ENCODE measurements around the gene CSPG5.
A peak's percentile ranks its signal among the peaks of the same experiment; 100 is the strongest.

CSPG5 gene

DNA sequence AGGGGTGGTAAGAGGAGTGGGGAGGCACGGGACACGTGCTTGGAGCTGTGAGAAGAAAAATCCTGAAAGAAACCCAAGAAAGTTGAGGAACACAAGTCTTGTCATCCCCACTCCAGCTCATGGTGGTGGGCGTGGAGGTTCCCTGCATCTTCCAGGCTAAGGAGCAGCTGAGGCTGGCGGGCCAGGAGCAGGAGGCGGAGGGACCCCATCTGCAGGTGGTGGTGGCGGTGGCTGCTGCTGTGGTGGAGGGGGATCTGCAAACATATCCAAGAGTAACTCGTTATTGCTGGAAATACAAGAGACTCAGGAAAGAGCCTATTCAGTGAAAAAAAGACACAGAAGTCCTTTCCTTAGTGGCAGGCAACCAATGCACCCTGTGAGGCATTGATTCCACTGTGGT, 9.4 kb upstream of the CSPG5 start:
- FAIRE-seq (no peak), DNase-seq (ENCODE audit: extremely low spot score, insufficient read length, low read depth) (no peak)

GRCh38 chr3:47586746-47587145, 8.1 kb upstream of the CSPG5 start:
- no peak for DNase-seq (ENCODE audit: extremely low spot score, insufficient read length, low read depth)
- FAIRE-seq = no peak

GRCh38 chr3:47583320-47584075, 4.8 kb upstream of the CSPG5 start:
- DNase-seq (ENCODE audit: extremely low spot score, insufficient read length, low read depth) (no peak), FAIRE-seq (no peak)

GRCh38 chr3:47581835-47582234, 3.2 kb upstream of the CSPG5 start:
- DNase-seq (ENCODE audit: extremely low spot score, insufficient read length, low read depth) = no peak
- FAIRE-seq = no peak

GRCh38 chr3:47581422-47581821, 2.8 kb upstream of the CSPG5 start:
- FAIRE-seq (no peak), DNase-seq (ENCODE audit: extremely low spot score, insufficient read length, low read depth) (no peak)

DNA sequence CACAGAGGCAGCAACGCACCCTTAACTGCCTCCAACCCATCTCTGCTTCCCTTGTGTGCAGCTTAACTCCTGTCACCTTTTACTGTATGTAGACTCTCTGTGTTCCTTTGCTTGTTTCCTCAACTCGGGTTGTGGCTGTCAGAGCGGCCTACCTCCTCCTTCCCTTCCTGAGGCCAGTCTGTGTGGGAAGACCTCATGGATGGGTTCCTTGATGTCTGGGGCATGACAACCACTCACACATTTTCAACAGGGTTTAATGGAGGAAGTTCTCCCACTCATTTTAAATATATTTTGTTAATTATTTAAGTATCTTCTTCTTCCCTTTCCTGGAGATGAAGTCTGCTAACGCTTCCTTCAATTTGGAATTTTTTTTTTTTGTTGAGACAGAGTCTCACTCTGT, 1.8 kb upstream of the CSPG5 start:
- DNase-seq (ENCODE audit: extremely low spot score, insufficient read length, low read depth) = no peak
- no peak for FAIRE-seq

- no peak for FAIRE-seq
These were observed 1.2 kb upstream of the CSPG5 start for GRCh38 chr3:47579875-47580274.

GRCh38 chr3:47578119-47578632, 489 bp downstream of the CSPG5 start:
- DNase-seq (ENCODE audit: extremely low spot score, insufficient read length, low read depth) = peak; percentile 66
- no peak for FAIRE-seq

More at GRCh38 chr3:47579875-47580274, 1.2 kb upstream of the CSPG5 start:
- DNase-seq (ENCODE audit: extremely low spot score, insufficient read length, low read depth) = no peak

GRCh38 chr3:47577583-47578118, 1.0 kb downstream of the CSPG5 start:
- DNase-seq (ENCODE audit: extremely low spot score, insufficient read length, low read depth) (no peak), FAIRE-seq (no peak)

DNA sequence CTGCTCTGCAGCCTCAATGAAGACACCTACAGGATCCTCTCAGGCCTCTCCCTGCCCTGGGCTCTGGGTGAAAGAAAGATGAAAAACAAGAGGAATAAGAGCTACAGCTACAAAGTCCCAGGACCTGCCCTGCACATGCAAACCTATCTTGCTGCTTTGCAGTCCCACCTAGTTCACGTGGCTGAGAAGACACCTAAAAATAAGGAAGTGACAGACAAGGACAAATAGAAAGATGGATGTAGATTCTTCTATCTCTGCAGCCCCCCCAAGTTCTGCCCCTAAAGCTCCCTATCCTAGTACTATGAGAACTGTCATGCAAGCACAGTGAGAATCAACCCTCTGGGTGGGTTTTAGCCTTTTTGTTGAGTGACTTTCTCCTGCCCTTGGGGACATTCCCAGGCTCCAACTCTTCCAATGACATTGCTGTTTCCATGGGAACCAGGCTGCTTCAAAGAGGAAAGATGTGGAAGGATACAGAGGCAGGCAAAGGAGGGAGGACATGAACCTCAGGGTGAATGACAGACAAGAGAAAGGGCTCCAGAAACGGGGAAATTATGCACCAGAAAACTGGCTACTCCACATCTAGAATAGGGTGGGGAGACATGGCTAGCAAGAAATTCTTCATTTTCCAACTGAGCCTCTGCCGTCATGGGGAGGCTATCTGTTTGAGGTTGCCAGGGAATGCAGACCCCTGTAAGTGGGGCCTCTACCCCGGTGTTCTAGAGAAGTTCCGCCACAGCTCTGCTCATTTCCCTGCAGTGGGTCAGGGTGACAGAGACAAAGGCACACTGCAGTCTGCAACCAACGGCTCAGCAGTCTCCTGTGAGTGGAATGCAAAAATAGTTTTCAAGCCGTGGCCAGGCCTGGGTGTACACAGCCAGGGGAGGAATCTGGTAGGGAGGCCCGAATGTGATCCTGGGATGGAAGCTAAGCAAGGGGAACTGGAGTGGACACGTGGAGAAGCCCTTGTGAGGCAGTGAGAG, 5.2 kb downstream of the CSPG5 start:
- FAIRE-seq (no peak), DNase-seq (ENCODE audit: extremely low spot score, insufficient read length, low read depth) (no peak)

- FAIRE-seq (no peak), DNase-seq (ENCODE audit: extremely low spot score, insufficient read length, low read depth) (no peak)
These were observed 7.1 kb downstream of the CSPG5 start for GRCh38 chr3:47571391-47572175.

GRCh38 chr3:47568901-47569300, 9.8 kb downstream of the CSPG5 start:
- no peak for FAIRE-seq
- DNase-seq (ENCODE audit: extremely low spot score, insufficient read length, low read depth) = no peak

GRCh38 chr3:47567149-47567548, 11.5 kb downstream of the CSPG5 start:
- FAIRE-seq (no peak), DNase-seq (ENCODE audit: extremely low spot score, insufficient read length, low read depth) (no peak)

GRCh38 chr3:47566667-47567066, 12.0 kb downstream of the CSPG5 start:
- no peak for FAIRE-seq
- DNase-seq (ENCODE audit: extremely low spot score, insufficient read length, low read depth) = no peak

DNA sequence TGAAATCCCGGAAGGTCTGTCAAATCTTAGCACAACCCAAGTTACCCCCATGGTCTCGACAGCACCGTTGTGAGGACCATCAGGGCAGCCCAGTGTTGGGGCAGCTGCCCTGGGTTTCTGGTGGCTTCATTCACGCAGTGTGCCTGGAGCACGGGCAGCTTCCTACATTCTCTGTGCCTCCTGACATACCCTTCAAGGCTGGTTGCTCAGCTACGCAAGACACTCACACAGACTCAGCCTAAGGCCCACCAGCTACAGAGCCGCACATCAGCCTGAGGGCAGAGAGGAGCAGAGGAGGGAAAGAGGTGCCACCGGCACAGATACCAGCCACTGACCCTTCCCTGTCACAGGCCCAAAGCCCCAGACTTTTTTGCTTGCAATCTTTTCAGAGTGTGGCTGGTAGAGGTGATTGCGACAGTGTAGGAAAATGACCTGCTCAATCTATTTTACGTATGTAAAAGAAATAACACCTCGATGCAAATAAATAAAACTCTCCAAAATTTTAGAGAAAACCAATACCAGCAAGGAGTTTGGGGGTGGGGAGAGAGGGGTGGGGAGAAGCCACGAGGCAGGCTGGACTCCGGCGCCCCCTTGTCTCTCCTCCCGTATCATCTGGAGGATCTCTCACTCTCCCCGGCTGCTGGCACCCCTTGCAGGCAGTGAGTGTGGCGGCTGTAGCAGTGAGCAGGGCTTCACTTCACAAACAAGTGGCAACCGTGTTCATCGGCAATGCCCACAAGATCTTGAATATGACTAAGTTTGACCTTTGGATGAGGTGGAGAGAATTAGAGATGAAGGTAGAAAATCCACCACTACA, 12.7 kb downstream of the CSPG5 start:
- no peak for FAIRE-seq
- no peak for DNase-seq (ENCODE audit: extremely low spot score, insufficient read length, low read depth)

DNA sequence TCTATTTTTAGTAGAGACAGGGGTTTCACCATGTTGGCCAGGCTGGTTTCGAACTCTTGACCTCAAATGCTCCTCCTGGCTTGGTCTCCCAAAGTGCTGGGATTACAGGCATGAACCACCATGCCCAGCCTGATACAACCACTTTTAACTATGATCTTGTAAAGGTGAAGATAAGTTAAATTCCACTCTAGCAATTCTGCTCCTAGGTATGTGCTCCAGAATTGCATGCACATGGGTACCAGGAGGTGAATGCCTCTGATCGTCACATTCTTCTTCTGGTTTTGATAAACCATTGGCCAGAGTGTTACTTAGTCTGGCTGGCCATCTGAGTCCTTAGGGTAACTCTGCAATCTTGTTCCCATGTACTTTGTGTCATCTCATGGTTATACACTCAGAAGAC, 22.3 kb downstream of the CSPG5 start:
- FAIRE-seq (no peak), DNase-seq (ENCODE audit: extremely low spot score, insufficient read length, low read depth) (no peak)

DNA sequence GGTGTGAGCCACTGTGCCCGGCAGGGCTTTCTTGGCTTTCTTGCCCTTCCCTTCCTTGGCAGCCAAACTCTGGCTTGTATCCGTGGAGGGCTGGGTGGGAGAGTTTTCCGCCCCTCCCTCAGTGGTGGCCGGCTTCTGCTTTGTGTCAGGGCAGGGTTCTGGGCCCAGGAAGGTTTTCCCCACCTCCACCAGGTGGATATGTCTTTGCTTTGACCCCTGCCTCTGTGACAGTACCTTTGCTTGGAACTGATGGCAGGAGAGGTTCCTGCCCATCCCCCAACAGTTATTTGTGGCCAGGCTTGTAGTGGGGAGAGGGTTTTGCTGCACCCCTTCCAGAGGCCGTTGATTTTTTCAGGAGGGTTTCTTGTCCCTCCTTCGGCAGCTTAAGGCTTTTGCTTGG, 24.3 kb downstream of the CSPG5 start:
- no peak for DNase-seq (ENCODE audit: extremely low spot score, insufficient read length, low read depth)
- no peak for FAIRE-seq

GRCh38 chr3:47553407-47553806, 25.3 kb downstream of the CSPG5 start:
- FAIRE-seq (no peak), DNase-seq (ENCODE audit: extremely low spot score, insufficient read length, low read depth) (no peak)
